Mucosa of descending colon (tissue), 3 donors: ENCODE measurements around the gene AATK. TPM values are rescaled to one million over a fixed set of nuclear protein-coding genes. Genes with fewer than 3 reads are reported as not detected.

ENCODE experiments used
- ATAC-seq: fragments of 200-7000 bp; cut with Tn5 transposase; one replicate; pipeline ENCODE4 v1.9.1; 2020; ENCODE audit warnings: mild to moderate bottlenecking, moderate library complexity
- DNase-seq, 3 donors: peaks; one replicate each; pipeline ENCODE4 v3.0.0-alpha.2; 2020
- H3K36me3 ChIP-seq: fragments of 200-600 bp; one replicate; pipeline ENCODE4 v1.8.0; 2021; ENCODE audit warnings: low read depth, mild to moderate bottlenecking
- H3K4me1 ChIP-seq: fragments of 200-600 bp; one replicate; pipeline ENCODE4 v1.8.0; 2021; ENCODE audit warnings: low read depth, mild to moderate bottlenecking
- H3K4me3 ChIP-seq: fragments of 200-600 bp; one replicate; pipeline ENCODE4 v1.8.0; 2021; ENCODE audit warnings: mild to moderate bottlenecking
- H3K9me3 ChIP-seq: fragments of 200-600 bp; one replicate; pipeline ENCODE4 v1.8.0; 2021; ENCODE audit warnings: mild to moderate bottlenecking
- CTCF ChIP-seq: fragments of 200-600 bp; IDR thresholded peaks from one replicate; pipeline ENCODE4 v1.8.0; 2022; ENCODE audit warnings: antibody characterized with exemption, mild to moderate bottlenecking
- intact Hi-C, 2 donors: fragments of 100-400 bp; cut with DNase I in 1 of 2; cut with micrococcal nuclease in 1 of 2; formaldehyde crosslinking; loops; one replicate each; pipeline versions ENCODE4 v1.11.0 to v1.11.1; 2022; cut with DNase I, micrococcal nuclease
- total RNA-seq, 3 donors: library from RNA; stranded (reverse); fragmentation: NEBNext Ultra II Directional in 2 of 3; extraction: Animal tissue kit (Norgen Biotek cat#: 25700) in 2 of 3; gene quantifications; one replicate each; pipeline versions ENCODE4 v1.2.1 to v1.2.4, GENCODE V29; 2021 to 2023
- donor health status: DM: no; HTN: no; CAD: no; lungs with moderate emphysema.
- donor health status: DM: no; HTN: no; CAD: no.
- donor health status: DM: no; HTN: yes; CAD: no.

The AATK gene
- total RNA-seq, 3 donors from 2014 or later, result 9.9 to 23.8 (median 15.6) TPM

- no peaks in the 10 kb centered on the region for H3K9me3 ChIP-seq
- H3K4me1 ChIP-seq, result no peaks in the 10 kb centered on the region
- no peak overlapping the region for H3K4me3 ChIP-seq
- H3K36me3 ChIP-seq, result no peaks in the 10 kb centered on the region
- DNase-seq (no peak), ATAC-seq (no peak)
- no peak for TF ChIP-seq CTCF
- intact Hi-C loops, result no loop called here
These were observed 7.7 kb upstream of the AATK start for GRCh38 chr17:81173762-81174155.

- DNase-seq (no peak), ATAC-seq (no peak)
- intact Hi-C loops, result no loop called here
- Histone ChIP-seq H3K9me3 (no peaks in the 10 kb centered on the region), H3K4me3 (no peak overlapping the region), H3K36me3 (no peaks in the 10 kb centered on the region), H3K4me1 (no peaks in the 10 kb centered on the region)
- no peak for TF ChIP-seq CTCF
These were observed 7.2 kb upstream of the AATK start for GRCh38 chr17:81173052-81173761.

- Histone ChIP-seq H3K4me3 (no peak overlapping the region), H3K4me1 (no peaks in the 10 kb centered on the region), H3K9me3 (no peaks in the 10 kb centered on the region), H3K36me3 (no peaks in the 10 kb centered on the region)
- TF ChIP-seq CTCF, result no peak
- DNase-seq (no peak), ATAC-seq (no peak)
- intact Hi-C loops, result no loop called here
These were observed 5.9 kb upstream of the AATK start for GRCh38 chr17:81171941-81172340.

- H3K36me3 ChIP-seq, result no peaks in the 10 kb centered on the region
- no peak for TF ChIP-seq CTCF
- DNase-seq (no peak), ATAC-seq (no peak)
- H3K4me1 ChIP-seq, result no peaks in the 10 kb centered on the region
- intact Hi-C loops, result no loop called here
- H3K9me3 ChIP-seq, result no peaks in the 10 kb centered on the region
- H3K4me3 ChIP-seq, result no peak overlapping the region
These were observed 4.9 kb upstream of the AATK start for GRCh38 chr17:81170727-81171494.

GRCh38 chr17:81169870-81170309 lies 3.9 kb upstream of the AATK start:
- ATAC-seq (no peak), DNase-seq (no peak)
- TF ChIP-seq CTCF, result no peak
- intact Hi-C loops, result no loop called here
- Histone ChIP-seq H3K4me1 (no peaks in the 10 kb centered on the region), H3K9me3 (no peaks in the 10 kb centered on the region), H3K4me3 (no peak overlapping the region), H3K36me3 (no peaks in the 10 kb centered on the region)
